Uterus (tissue), 2 donors: Measurements from ENCODE around the gene BMP6.

Experiments
- CTCF ChIP-seq, 4 experiments: fragments of 200-600 bp in 2 of 4; fragments of 450-650 bp in 2 of 4; sonication (generic) in 2 of 4; IDR thresholded peaks; one replicate each; pipeline ENCODE4 v1.5.1; 2016 to 2019; ENCODE audit warnings: antibody characterized with exemption in 4 of 4, mild to moderate bottlenecking in 2 of 4, moderate library complexity in 1 of 4
- POLR2A ChIP-seq, 2 donors: fragments of 450-650 bp; IDR thresholded peaks; one replicate each; pipeline ENCODE4 v1.6.1; 2016; ENCODE audit warnings: antibody characterized with exemption in 2 of 2, mild to moderate bottlenecking in 1 of 2, moderate library complexity in 1 of 2

GRCh38 chr6:7823552-7823951 is 97.7 kb downstream of the BMP6 start:
- TF ChIP-seq CTCF (IDR thresholded peaks at IDR 0.05) = no peak
- no peak for TF ChIP-seq POLR2A (IDR thresholded peaks at IDR 0.05)
